ENCODE measurements around the gene GPR22.

- no peak for TF ChIP-seq POLR2A (IDR thresholded peaks at IDR 0.05; ENCODE audit: low read depth, low read length)
- TF ChIP-seq POLR2AphosphoS5 (IDR thresholded peaks at IDR 0.05; ENCODE audit: low read depth, low read length): no peak
Measured at GRCh38 chr7:107486041-107486440, 16.2 kb downstream of the GPR22 start.
